ENCODE measurements around the gene RPS18. TPM values are rescaled to one million over a fixed set of nuclear protein-coding genes. Genes with fewer than 3 reads are reported as not detected.

RPS18 gene
- total RNA-seq, 1 experiment from 2014 or later = 3,216 TPM

DNA sequence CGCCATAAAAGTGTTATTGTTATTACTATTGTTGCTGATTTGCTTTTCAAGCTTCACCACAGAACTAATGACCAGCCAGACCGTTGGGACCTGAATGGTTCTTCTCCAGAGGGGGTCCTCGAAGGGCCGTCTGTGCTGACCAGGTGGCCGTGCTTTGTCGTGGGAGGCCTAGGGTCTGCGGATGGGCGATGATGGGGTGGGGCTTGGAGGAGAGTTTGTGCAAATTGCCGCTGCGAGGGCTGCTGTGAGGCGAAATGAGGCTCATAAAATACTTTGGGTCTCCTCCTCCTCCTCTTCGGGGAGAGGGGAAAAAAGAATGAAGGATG is 51.7 kb downstream of the RPS18 start:
- peak overlapping the region; percentile 53 for H3K9ac ChIP-seq (ENCODE audit: extremely low read depth, insufficient read length, low read length)
- no peak for TF ChIP-seq CTCF (conservative IDR thresholded peaks at IDR 0.05)
- H3K27me3 ChIP-seq (ENCODE audit: insufficient read depth, low read length) = no peaks in the 10 kb centered on the region
- peaks cover 28 to 32% (median 29%) of the 10 kb centered on the region in 3 experiments for H3K36me3 Mint-ChIP-seq (ENCODE audit: insufficient read depth in 1 of 3, low read depth in 3 of 3)
- WGBS (ENCODE audit: extremely low coverage, insufficient read length, low lambda C conversion rate) = no CpG with 5 or more reads among the region's 12 CpGs
- no peak overlapping the region for H4K8ac ChIP-seq (replicated peaks; ENCODE audit: insufficient read length, low read depth, low read length)
- no peaks in the 10 kb centered on the region for H3K9me3 ChIP-seq (ENCODE audit: control insufficient read depth, low read depth, low read length)
- H2BK5ac ChIP-seq (ENCODE audit: insufficient read length, low read length) = no peak overlapping the region
- H4K5ac ChIP-seq (ENCODE audit: insufficient read length, low read depth, low read length) = no peak overlapping the region
- no peak overlapping the region for H3K56ac ChIP-seq (ENCODE audit: insufficient read length, low read depth, low read length)
- peak overlapping the region; percentile 94 to 99 (median 96); a peak in 6 of 7 replicates for H3K27ac Mint-ChIP-seq
- peaks cover 0 to 3% of the 10 kb centered on the region in 2 experiments; a peak in 3 of 5 replicates for H3K9me3 Mint-ChIP-seq
- no peak overlapping the region for H3K23ac ChIP-seq (ENCODE audit: insufficient read length, low read depth, low read length)
- H3K79me1 ChIP-seq (ENCODE audit: insufficient read depth, low read depth, low read length, poor library complexity, severe bottlenecking) = peaks cover 7% of the 10 kb centered on the region
- H3K4ac ChIP-seq (ENCODE audit: low read depth, low read length) = no peak overlapping the region
- H3K4me3 Mint-ChIP-seq = peak overlapping the region; percentile 95 to 100
- H2AK5ac ChIP-seq (ENCODE audit: insufficient read length, low read length) = no peak overlapping the region
- H2BK20ac ChIP-seq (ENCODE audit: low read depth, low read length, poor library complexity, severe bottlenecking) = no peak overlapping the region
- H4K91ac ChIP-seq (ENCODE audit: insufficient read length, low read depth, low read length) = no peak overlapping the region
- peaks cover 43 to 45% of the 10 kb centered on the region in 2 experiments for H3K4me1 Mint-ChIP-seq
- H2BK120ac ChIP-seq (ENCODE audit: low read depth, low read length, poor library complexity, severe bottlenecking) = no peak overlapping the region
- peak overlapping the region; percentile 60 for H2AFZ ChIP-seq (ENCODE audit: low read length)
- no peak overlapping the region for H3T11ph ChIP-seq (ENCODE audit: low read length)
- peak overlapping the region; percentile 93 for H3K4me2 ChIP-seq (ENCODE audit: insufficient read depth, insufficient read length, low read length)
- H3K18ac ChIP-seq (ENCODE audit: insufficient read length, low read depth, low read length) = peak overlapping the region; percentile 9
- H2BK12ac ChIP-seq (ENCODE audit: insufficient read length, low read depth, low read length) = no peak overlapping the region
- peaks cover 9% of the 10 kb centered on the region; the same call in 1 of the 2 replicates for H3K4me1 ChIP-seq (ENCODE audit: insufficient read depth, low read length)
- H3K79me2 ChIP-seq (ENCODE audit: insufficient read depth, low read length) = peaks cover 8% of the 10 kb centered on the region; the same call in 1 of the 2 replicates
- H3K27ac ChIP-seq (ENCODE audit: insufficient read length, low read depth, low read length) = no peak overlapping the region
- peaks cover 18% of the 10 kb centered on the region for H3K23me2 ChIP-seq (ENCODE audit: insufficient read length, low read depth, low read length, poor library complexity, severe bottlenecking)
- DNase-seq = peak; percentile 41
- no peaks in the 10 kb centered on the region for H4K20me1 ChIP-seq (ENCODE audit: control insufficient read depth, insufficient read depth, insufficient read length)
- H3K27me3 Mint-ChIP-seq (ENCODE audit: low read depth) = no peaks in the 10 kb centered on the region; the same call in 1 of the 2 replicates
- H3K14ac ChIP-seq (ENCODE audit: insufficient read depth, low read length) = no peak overlapping the region; the same call in 1 of the 2 replicates
- H2BK15ac ChIP-seq (ENCODE audit: low read depth, low read length) = no peak overlapping the region

Measured in H9 (cell line).